MV-4-11 (cell line): ENCODE measurements around the gene ARHGAP21.

ENCODE experiments used
- DNase-seq: peaks from one replicate; lab custom pipeline; 2025; lab: John Stamatoyannopoulos, UW

The ARHGAP21 gene

DNA sequence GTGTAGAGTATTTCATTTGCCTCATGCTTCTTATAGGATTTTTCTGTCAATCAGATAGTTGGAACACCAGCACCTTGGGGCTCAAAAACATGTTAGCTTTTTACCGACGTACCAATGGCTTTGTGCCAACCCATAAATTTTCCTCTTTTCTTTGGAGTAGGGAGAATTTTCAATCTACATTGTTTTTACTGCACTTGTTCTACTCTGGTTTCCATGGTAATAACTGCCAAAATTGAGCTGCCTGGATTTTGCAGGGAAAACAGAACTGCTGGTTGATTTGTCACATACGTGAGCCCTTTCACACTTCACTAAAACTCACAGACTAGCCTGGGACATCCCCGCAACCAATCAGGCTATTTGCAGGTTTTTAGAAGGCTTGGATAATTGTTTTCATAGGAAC is 189.7 kb downstream of the ARHGAP21 start:
- DNase-seq: no peak
